ENCODE data around the gene HSD17B10.
A peak's percentile ranks its signal among the peaks of the same experiment; 100 is the strongest.
"Not testable (repeated sequence)": the region's sequence is repeated elsewhere in the genome, so short reads cannot be mapped to it uniquely, and the experiment has no call there.

HSD17B10 gene

GRCh38 chrX:53433651-53434639 lies at the start of gene HSD17B10:
Gene HSD17B10, minus strand, starts transcription at chrX:53434370. Its CDS starts 25 bp downstream, at chrX:53434345.
- peak; percentile 89 for DNase-seq

GRCh38 chrX:53483416-53483815 lies 49.2 kb upstream of the HSD17B10 start:
- no peak for DNase-seq

GRCh38 chrX:53481816-53482465 lies 47.8 kb upstream of the HSD17B10 start:
- DNase-seq = peak; percentile 40

- DNase-seq = no peak
Observed at GRCh38 chrX:53481093-53481492, 46.9 kb upstream of the HSD17B10 start.

- DNase-seq = no peak
Observed at GRCh38 chrX:53479301-53479700, 45.1 kb upstream of the HSD17B10 start.

- DNase-seq = no peak
Observed at GRCh38 chrX:53476371-53476770, 42.2 kb upstream of the HSD17B10 start.

- DNase-seq = no peak
Observed at GRCh38 chrX:53474707-53475106, 40.5 kb upstream of the HSD17B10 start.

- no peak for DNase-seq
Observed at GRCh38 chrX:53471346-53471745, 37.2 kb upstream of the HSD17B10 start.

GRCh38 chrX:53468659-53469058 lies 34.5 kb upstream of the HSD17B10 start:
- DNase-seq = not testable (repeated sequence)

GRCh38 chrX:53458082-53458481 lies 23.9 kb upstream of the HSD17B10 start:
- DNase-seq = no peak

GRCh38 chrX:53456254-53456653 lies 22.1 kb upstream of the HSD17B10 start:
- DNase-seq = no peak

GRCh38 chrX:53452812-53453211 lies 18.6 kb upstream of the HSD17B10 start:
- no peak for DNase-seq

- DNase-seq = no peak
Observed at GRCh38 chrX:53449632-53450031, 15.5 kb upstream of the HSD17B10 start.

GRCh38 chrX:53447441-53447840 lies 13.3 kb upstream of the HSD17B10 start:
- no peak for DNase-seq

GRCh38 chrX:53445977-53446376 lies 11.8 kb upstream of the HSD17B10 start:
- DNase-seq = peak; percentile 54

GRCh38 chrX:53442322-53442631 lies 8.1 kb upstream of the HSD17B10 start:
- DNase-seq = no peak

GRCh38 chrX:53441531-53442321 lies 7.6 kb upstream of the HSD17B10 start:
- peak; percentile 75 for DNase-seq

- peak; percentile 20 for DNase-seq
Observed at GRCh38 chrX:53440621-53441517, 6.7 kb upstream of the HSD17B10 start.

GRCh38 chrX:53440101-53440500 lies 5.9 kb upstream of the HSD17B10 start:
- DNase-seq = no peak

- no peak for DNase-seq
Observed at GRCh38 chrX:53438832-53439230, 4.7 kb upstream of the HSD17B10 start.

- DNase-seq = no peak
Observed at GRCh38 chrX:53438174-53438831, 4.1 kb upstream of the HSD17B10 start.

GRCh38 chrX:53437206-53437605 lies 3.0 kb upstream of the HSD17B10 start:
- DNase-seq = no peak
